HCT116 (cell line): Measurements from ENCODE around the gene CNTN5.

Experiments
- ELF1 ChIP-seq: IDR thresholded peaks from 2 replicates; pipeline ENCODE4 v1.6.1; 2012; ENCODE audit warnings: low read depth, borderline replicate concordance
- EZH2phosphoT487 ChIP-seq: fragments of 200-600 bp; IDR thresholded peaks from 2 replicates; pipeline ENCODE4 v1.6.1; 2018; ENCODE audit warnings: antibody characterized with exemption, borderline replicate concordance
- JUND ChIP-seq: IDR thresholded peaks from 2 replicates; pipeline ENCODE4 v1.6.1; 2012
- POLR2A ChIP-seq: IDR thresholded peaks from 2 replicates; pipeline ENCODE4 v1.7.0; 2011; ENCODE audit warnings: borderline replicate concordance; ENCODE audit not compliant: insufficient read depth, insufficient read length; ENCODE audit errors: extremely low read depth
- POLR2AphosphoS5 ChIP-seq: IDR thresholded peaks from 2 replicates; pipeline ENCODE4 v1.6.1; 2011; ENCODE audit warnings: mild to moderate bottlenecking, low read depth, low read length, moderate library complexity
- SP1 ChIP-seq: IDR thresholded peaks from 2 replicates; pipeline ENCODE4 v1.6.1; 2012; ENCODE audit warnings: low read depth
- ZBTB33 ChIP-seq: IDR thresholded peaks from 2 replicates; pipeline ENCODE4 v1.6.1; 2011; ENCODE audit warnings: mild to moderate bottlenecking, low read length, moderate library complexity; ENCODE audit not compliant: insufficient replicate concordance; ENCODE audit errors: extremely low read depth
- ZFX ChIP-seq: fragments of 450-650 bp; IDR thresholded peaks from 2 replicates; pipeline ENCODE4 v1.6.1; 2017
- TF ChIP-seq, protein P1 (sequence below), 3 experiments: fragments of 200-600 bp in 1 of 3; sonication (generic) in 1 of 3; IDR thresholded peaks in 2 of 3; conservative IDR thresholded peaks in 1 of 3; 2 replicates each; pipeline ENCODE4 v1.5.1; 2012 to 2017; ENCODE audit warnings: low read depth in 2 of 3, low read length in 2 of 3, antibody characterized with exemption in 1 of 3, borderline replicate concordance in 1 of 3, control low read depth in 1 of 3, mild to moderate bottlenecking in 1 of 3, mixed read lengths in 1 of 3, mixed run types in 1 of 3, moderate library complexity in 1 of 3; ENCODE audit not compliant: insufficient read depth in 1 of 3
- TF ChIP-seq, protein P2 (sequence below): IDR thresholded peaks from 2 replicates; pipeline ENCODE4 v1.6.1; 2012; ENCODE audit warnings: low read depth
- TF ChIP-seq, protein P3 (sequence below): IDR thresholded peaks from 2 replicates; pipeline ENCODE4 v1.6.1; 2012
- TF ChIP-seq, protein P4 (sequence below): IDR thresholded peaks from 2 replicates; pipeline ENCODE4 v1.6.1; 2012

GRCh38 chr11:100220801-100221200, 1200.1 kb downstream of the CNTN5 start:
- no peak for TF ChIP-seq JUND
- TF ChIP-seq POLR2AphosphoS5: no peak
- TF ChIP-seq, protein P1, sequence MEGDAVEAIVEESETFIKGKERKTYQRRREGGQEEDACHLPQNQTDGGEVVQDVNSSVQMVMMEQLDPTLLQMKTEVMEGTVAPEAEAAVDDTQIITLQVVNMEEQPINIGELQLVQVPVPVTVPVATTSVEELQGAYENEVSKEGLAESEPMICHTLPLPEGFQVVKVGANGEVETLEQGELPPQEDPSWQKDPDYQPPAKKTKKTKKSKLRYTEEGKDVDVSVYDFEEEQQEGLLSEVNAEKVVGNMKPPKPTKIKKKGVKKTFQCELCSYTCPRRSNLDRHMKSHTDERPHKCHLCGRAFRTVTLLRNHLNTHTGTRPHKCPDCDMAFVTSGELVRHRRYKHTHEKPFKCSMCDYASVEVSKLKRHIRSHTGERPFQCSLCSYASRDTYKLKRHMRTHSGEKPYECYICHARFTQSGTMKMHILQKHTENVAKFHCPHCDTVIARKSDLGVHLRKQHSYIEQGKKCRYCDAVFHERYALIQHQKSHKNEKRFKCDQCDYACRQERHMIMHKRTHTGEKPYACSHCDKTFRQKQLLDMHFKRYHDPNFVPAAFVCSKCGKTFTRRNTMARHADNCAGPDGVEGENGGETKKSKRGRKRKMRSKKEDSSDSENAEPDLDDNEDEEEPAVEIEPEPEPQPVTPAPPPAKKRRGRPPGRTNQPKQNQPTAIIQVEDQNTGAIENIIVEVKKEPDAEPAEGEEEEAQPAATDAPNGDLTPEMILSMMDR (IDR thresholded peaks at IDR 0.05 in 2 of 3, conservative IDR thresholded peaks at IDR 0.05 in 1 of 3; ENCODE audit: borderline replicate concordance in 1 of 3, insufficient read depth in 1 of 3, low read depth in 2 of 3, low read length in 2 of 3): no peak
- TF ChIP-seq, protein P2, sequence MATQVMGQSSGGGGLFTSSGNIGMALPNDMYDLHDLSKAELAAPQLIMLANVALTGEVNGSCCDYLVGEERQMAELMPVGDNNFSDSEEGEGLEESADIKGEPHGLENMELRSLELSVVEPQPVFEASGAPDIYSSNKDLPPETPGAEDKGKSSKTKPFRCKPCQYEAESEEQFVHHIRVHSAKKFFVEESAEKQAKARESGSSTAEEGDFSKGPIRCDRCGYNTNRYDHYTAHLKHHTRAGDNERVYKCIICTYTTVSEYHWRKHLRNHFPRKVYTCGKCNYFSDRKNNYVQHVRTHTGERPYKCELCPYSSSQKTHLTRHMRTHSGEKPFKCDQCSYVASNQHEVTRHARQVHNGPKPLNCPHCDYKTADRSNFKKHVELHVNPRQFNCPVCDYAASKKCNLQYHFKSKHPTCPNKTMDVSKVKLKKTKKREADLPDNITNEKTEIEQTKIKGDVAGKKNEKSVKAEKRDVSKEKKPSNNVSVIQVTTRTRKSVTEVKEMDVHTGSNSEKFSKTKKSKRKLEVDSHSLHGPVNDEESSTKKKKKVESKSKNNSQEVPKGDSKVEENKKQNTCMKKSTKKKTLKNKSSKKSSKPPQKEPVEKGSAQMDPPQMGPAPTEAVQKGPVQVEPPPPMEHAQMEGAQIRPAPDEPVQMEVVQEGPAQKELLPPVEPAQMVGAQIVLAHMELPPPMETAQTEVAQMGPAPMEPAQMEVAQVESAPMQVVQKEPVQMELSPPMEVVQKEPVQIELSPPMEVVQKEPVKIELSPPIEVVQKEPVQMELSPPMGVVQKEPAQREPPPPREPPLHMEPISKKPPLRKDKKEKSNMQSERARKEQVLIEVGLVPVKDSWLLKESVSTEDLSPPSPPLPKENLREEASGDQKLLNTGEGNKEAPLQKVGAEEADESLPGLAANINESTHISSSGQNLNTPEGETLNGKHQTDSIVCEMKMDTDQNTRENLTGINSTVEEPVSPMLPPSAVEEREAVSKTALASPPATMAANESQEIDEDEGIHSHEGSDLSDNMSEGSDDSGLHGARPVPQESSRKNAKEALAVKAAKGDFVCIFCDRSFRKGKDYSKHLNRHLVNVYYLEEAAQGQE: no peak
- TF ChIP-seq POLR2A: no peak
- TF ChIP-seq SP1: no peak
- no peak for TF ChIP-seq EZH2phosphoT487
- no peak for TF ChIP-seq ZBTB33
- TF ChIP-seq, protein P3, sequence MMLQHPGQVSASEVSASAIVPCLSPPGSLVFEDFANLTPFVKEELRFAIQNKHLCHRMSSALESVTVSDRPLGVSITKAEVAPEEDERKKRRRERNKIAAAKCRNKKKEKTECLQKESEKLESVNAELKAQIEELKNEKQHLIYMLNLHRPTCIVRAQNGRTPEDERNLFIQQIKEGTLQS: no peak
- no peak for TF ChIP-seq ZFX
- no peak for TF ChIP-seq ELF1
- TF ChIP-seq, protein P4, sequence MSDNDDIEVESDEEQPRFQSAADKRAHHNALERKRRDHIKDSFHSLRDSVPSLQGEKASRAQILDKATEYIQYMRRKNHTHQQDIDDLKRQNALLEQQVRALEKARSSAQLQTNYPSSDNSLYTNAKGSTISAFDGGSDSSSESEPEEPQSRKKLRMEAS: no peak
